GM12878 (cell line): Measurements from ENCODE around the gene CHCHD1. TPM values are rescaled to one million over a fixed set of nuclear protein-coding genes. Genes with fewer than 3 reads are reported as not detected.

Source experiments
- ATAC-seq: fragments of 200-7000 bp; cut with Tn5 transposase; 3 replicates; pipeline ENCODE4 v1.9.1; 2020; ENCODE audit warnings: mild to moderate bottlenecking, moderate library complexity
- BruUV-seq: library from RNA; stranded (reverse); fragments of 400-500 nt; replicated peaks from 2 replicates; lab custom pipeline; 2021; lab: Mats Ljungman, UMichigan
- CTCF ChIA-PET: fragments of 300-600 bp; sonication (Branson Sonifier 250); formaldehyde crosslinking; extraction: SDS; loops from one replicate; lab custom pipeline; 2021; ENCODE audit warnings: inconsistent platforms; lab: Yijun Ruan, JAX
- POLR2A ChIA-PET: fragments of 350-600 bp; formaldehyde crosslinking; extraction: SDS; loops from one replicate; lab custom pipeline; 2021; ENCODE audit warnings: inconsistent platforms; lab: Charles Lee
- RAD21 ChIA-PET: fragments of 300-600 bp; sonication (Branson Sonifier 250); formaldehyde crosslinking; loops from one replicate; lab custom pipeline; 2023; ENCODE audit warnings: antibody characterized with exemption; ENCODE audit not compliant: unreplicated experiment; lab: Charles Lee
- SMC1A ChIA-PET: fragments of 300-600 bp; sonication (Branson Sonifier 250); formaldehyde crosslinking; loops from one replicate; lab custom pipeline; 2023; ENCODE audit not compliant: unreplicated experiment, uncharacterized antibody; lab: Charles Lee
- DNase-seq: peaks from one replicate; pipeline ENCODE4 v3.0.0-alpha.2; 2011; ENCODE audit warnings: low read depth, low spot score
- FAIRE-seq: peaks from 3 replicates; lab custom pipeline; 2011; peaks lifted over from hg19 to GRCh38; lab: Jason Lieb, UNC
- H2AFZ ChIP-seq: 2 replicates; pipeline ENCODE4 v1.6.0; 2011; ENCODE audit warnings: low read depth, low read length, control low read depth; ENCODE audit not compliant: control insufficient read depth
- H3K27ac ChIP-seq: 2 replicates; pipeline ENCODE4 v1.5.1; 2011; ENCODE audit warnings: control low read depth; ENCODE audit not compliant: control insufficient read depth, insufficient read depth
- H3K27me3 ChIP-seq, 2 experiments: replicated peaks in 1 of 2; 2 replicates each; pipeline versions ENCODE4 v1.6.0 to v1.6.1; 2011; ENCODE audit warnings: low read length in 1 of 2; ENCODE audit not compliant: control insufficient read depth in 2 of 2, insufficient read depth in 2 of 2
- H3K36me3 ChIP-seq, 2 experiments: 2 replicates each; pipeline ENCODE4 v1.5.1; 2011; ENCODE audit warnings: low read length in 1 of 2; ENCODE audit not compliant: control insufficient read depth in 2 of 2, insufficient read depth in 2 of 2
- H3K4me1 ChIP-seq: 2 replicates; pipeline ENCODE4 v1.6.1; 2011; ENCODE audit warnings: mild to moderate bottlenecking, low read length, moderate library complexity, mixed read lengths; ENCODE audit not compliant: control insufficient read depth, insufficient read depth
- H3K4me2 ChIP-seq: 2 replicates; pipeline ENCODE4 v1.6.0; 2011; ENCODE audit warnings: control low read depth; ENCODE audit not compliant: control insufficient read depth, insufficient read depth
- H3K4me3 ChIP-seq: fragments of 200-600 bp; sonication (generic); 2 replicates; pipeline ENCODE4 v1.5.1; 2016
- H3K79me2 ChIP-seq: 2 replicates; pipeline ENCODE4 v1.6.0; 2011; ENCODE audit warnings: low read length; ENCODE audit not compliant: control insufficient read depth, insufficient read depth
- H3K9ac ChIP-seq: 2 replicates; pipeline ENCODE4 v1.8.0; 2011; ENCODE audit warnings: low read length, control low read depth, mixed read lengths; ENCODE audit not compliant: control insufficient read depth, insufficient read depth
- H3K9me3 ChIP-seq: replicated peaks from 3 replicates; pipeline ENCODE4 v1.5.1; 2011; ENCODE audit warnings: mild to moderate bottlenecking, low read length; ENCODE audit not compliant: control insufficient read depth, insufficient read depth
- H4K20me1 ChIP-seq: 2 replicates; pipeline ENCODE4 v1.6.0; 2011; ENCODE audit not compliant: control insufficient read depth, insufficient read depth
- ATF2 ChIP-seq: IDR thresholded peaks from 2 replicates; pipeline ENCODE4 v1.6.1; 2012; ENCODE audit warnings: low read length, inconsistent platforms
- ATF7 ChIP-seq: fragments of 450-650 bp; IDR thresholded peaks from 2 replicates; pipeline ENCODE4 v1.6.1; 2016; ENCODE audit warnings: low read depth, mild to moderate bottlenecking
- CEBPB ChIP-seq, 2 experiments: fragments of 150-350 bp in 1 of 2; IDR thresholded peaks; 2 replicates each; pipeline ENCODE4 v1.6.1; 2012 to 2014; ENCODE audit warnings: low read depth in 2 of 2, low read length in 2 of 2, borderline replicate concordance in 1 of 2, inconsistent platforms in 1 of 2
- ELK1 ChIP-seq: IDR thresholded peaks from 2 replicates; pipeline ENCODE4 v1.6.1; 2012; ENCODE audit warnings: low read depth, low read length, improper control_type of control experiment
- KAT2A ChIP-seq: conservative IDR thresholded peaks from 2 replicates; pipeline ENCODE4 v1.6.1; 2011; ENCODE audit warnings: low read depth, low read length; ENCODE audit not compliant: control insufficient read depth
- LARP7 ChIP-seq: fragments of 450-650 bp; IDR thresholded peaks from 2 replicates; pipeline ENCODE4 v1.6.1; 2017; ENCODE audit warnings: mild to moderate bottlenecking
- MTA3 ChIP-seq: IDR thresholded peaks from 2 replicates; pipeline ENCODE4 v1.6.1; 2012; ENCODE audit warnings: low read length, inconsistent platforms, borderline replicate concordance
- MXI1 ChIP-seq: fragments of 150-350 bp; IDR thresholded peaks from 2 replicates; pipeline ENCODE4 v1.6.1; 2011; ENCODE audit warnings: low read depth, mild to moderate bottlenecking, inconsistent platforms, low read length, improper control_type of control experiment
- NFXL1 ChIP-seq: fragments of 450-650 bp; IDR thresholded peaks from 2 replicates; pipeline ENCODE4 v1.6.1; 2017; ENCODE audit warnings: antibody characterized with exemption, mild to moderate bottlenecking, borderline replicate concordance
- POLR2AphosphoS5 ChIP-seq: IDR thresholded peaks from 2 replicates; pipeline ENCODE4 v1.6.1; 2011; ENCODE audit warnings: mild to moderate bottlenecking, low read length, inconsistent platforms
- RBBP5 ChIP-seq: fragments of 200-600 bp; sonication (generic); conservative IDR thresholded peaks from 2 replicates; pipeline ENCODE4 v1.6.1; 2016
- SMAD1 ChIP-seq: fragments of 450-650 bp; IDR thresholded peaks from 2 replicates; pipeline ENCODE4 v1.6.1; 2018; ENCODE audit warnings: mild to moderate bottlenecking, low read depth; ENCODE audit not compliant: partially characterized antibody
- ZBTB40 ChIP-seq: fragments of 450-650 bp; IDR thresholded peaks from 2 replicates; pipeline ENCODE4 v1.6.1; 2016; ENCODE audit warnings: mild to moderate bottlenecking, moderate library complexity, borderline replicate concordance
- ZNF274 ChIP-seq: IDR thresholded peaks from one replicate; pipeline ENCODE4 v1.8.0; 2011; ENCODE audit not compliant: insufficient read length, insufficient read depth
- whole genome bisulfite sequencing: methylation state at CpG from one replicate; pipeline ENCODE4 v1.1.6; 2016; ENCODE audit warnings: low lambda C conversion rate; ENCODE audit not compliant: insufficient replicate concordance, insufficient coverage; ENCODE audit errors: missing lambda C conversion rate; 5-methylcytosine and 5-hydroxymethylcytosine counted together
- in situ Hi-C: fragments of 300-500 bp; cut with MboI; formaldehyde crosslinking; loops from 9 replicates; pipeline ENCODE4 v1.14.3; 2018; ENCODE audit warnings: mixed read lengths
- intact Hi-C: fragments of 100-400 bp; cut with micrococcal nuclease; formaldehyde crosslinking; loops from one replicate; pipeline ENCODE4 v1.14.2; 2022; ENCODE audit not compliant: unreplicated experiment
- polyA plus RNA-seq, 11 experiments: library from polyadenylated mRNA; depleted of rRNA in 4 of 11; unstranded in 6 of 11; stranded (reverse) in 5 of 11; fragments of >200 nt; fragmentation: Nextera tagmentation in 4 of 11; fragmentation: Illumina TruSeq in 1 of 11; extraction: Ambion mirVana in 4 of 11; extraction: Trizol in 1 of 11; gene quantifications; 1 replicate in 1 of 11; 2 replicates in 10 of 11; pipeline versions ENCODE4 v1.2.1 to v1.2.3, GENCODE V29; 2011 to 2016; ENCODE audit warnings: inconsistent platforms in 2 of 11, missing spikeins in 2 of 11, low read depth in 1 of 11
- total RNA-seq, 4 experiments: library from RNA; depleted of rRNA in 3 of 4; stranded (reverse); fragments of >200 nt in 3 of 4; fragmentation: Illumina TruSeq in 1 of 4; extraction: Trizol in 1 of 4; gene quantifications; 2 replicates each; pipeline versions ENCODE4 v1.2.1 to v1.2.3, GENCODE V29; 2013 to 2021
- TF ChIP-seq, protein P1 (sequence below): IDR thresholded peaks from 2 replicates; pipeline ENCODE4 v1.6.1; 2012; ENCODE audit warnings: low read depth, low read length, improper control_type of control experiment

The CHCHD1 gene
- total and polyA plus RNA-seq, 10 of the 15 experiments (the other 5 are each of a cell fraction or from before 2014, with no cell fraction given): 35.0 to 132 (median 70.0) TPM

GRCh38 chr10:73734796-73735305 is 47.0 kb upstream of the CHCHD1 start:
- Histone ChIP-seq H3K9ac (no peak overlapping the region), H3K36me3 (no peaks in the 10 kb centered on the region; a peak in 1 of 4 replicates), H3K4me3 (no peak overlapping the region), H3K79me2 (peaks cover 17% of the 10 kb centered on the region), H3K9me3 (no peaks in the 10 kb centered on the region), H3K4me2 (no peak overlapping the region), H2AFZ (no peak overlapping the region), H3K4me1 (no peaks in the 10 kb centered on the region; the same call in 1 of the 2 replicates), H3K27me3 (no peaks in the 10 kb centered on the region), H3K27ac (no peak overlapping the region), H4K20me1 (no peaks in the 10 kb centered on the region)
- ChIA-PET SMC1A (no interaction called here), POLR2A (interaction anchor here (2.4 kb wide), 1 partner anchor 8 kb away, joined by 13 read pairs; the partner anchor contains the start of gene SEC24C), RAD21 (no interaction called here), CTCF (interaction anchor here (1.9 kb wide), 1 partner anchor 46 kb away, joined by 5 read pairs; the partner anchor contains the start of gene CHCHD1)
- intact Hi-C loops (no loop called here), in situ Hi-C loops (no loop called here)
- FAIRE-seq (no peak), ATAC-seq (no peak), DNase-seq (no peak)
- TF ChIP-seq SMAD1: no peak
- TF ChIP-seq, protein P1, sequence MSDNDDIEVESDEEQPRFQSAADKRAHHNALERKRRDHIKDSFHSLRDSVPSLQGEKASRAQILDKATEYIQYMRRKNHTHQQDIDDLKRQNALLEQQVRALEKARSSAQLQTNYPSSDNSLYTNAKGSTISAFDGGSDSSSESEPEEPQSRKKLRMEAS: no peak
- no peak for TF ChIP-seq MTA3
- no peak for TF ChIP-seq ZBTB40
- TF ChIP-seq ATF2: no peak
- no peak for TF ChIP-seq POLR2AphosphoS5
- TF ChIP-seq NFXL1: no peak
- TF ChIP-seq ZNF274: no peak
- no peak for TF ChIP-seq MXI1
- no peak for TF ChIP-seq LARP7
- TF ChIP-seq CEBPB (IDR thresholded peaks at IDR 0.05; ENCODE audit: borderline replicate concordance in 1 of 2, low read depth in 2 of 2, low read length in 2 of 2): no peak
- TF ChIP-seq RBBP5: no peak
- no peak for TF ChIP-seq ATF7
- no peak for TF ChIP-seq ELK1
- no peak for TF ChIP-seq KAT2A
- WGBS: 75% methylated on average over 5 of the region's 5 CpGs
- BruUV-seq: no TSS peak
